ENCODE results near the gene STXBP2.

- TF ChIP-seq TAF1 (IDR thresholded peaks at IDR 0.05; ENCODE audit: low read depth) (no peak), RAD21 (IDR thresholded peaks at IDR 0.05; ENCODE audit: low read depth) (no peak), MAX (IDR thresholded peaks at IDR 0.05) (no peak), ZBTB7A (IDR thresholded peaks at IDR 0.05; ENCODE audit: low read depth) (no peak), CEBPB (IDR thresholded peaks at IDR 0.05) (no peak), REST (IDR thresholded peaks at IDR 0.05; ENCODE audit: low read depth) (no peak), TEAD4 (IDR thresholded peaks at IDR 0.05) (no peak), TCF12 (IDR thresholded peaks at IDR 0.05; ENCODE audit: low read depth) (no peak), FOXM1 (IDR thresholded peaks at IDR 0.05; ENCODE audit: borderline replicate concordance, low read depth) (no peak), USF1 (IDR thresholded peaks at IDR 0.05) (no peak)
These were observed 9.5 kb downstream of the STXBP2 start for GRCh38 chr19:7646426-7646700.
